ENCODE data around the gene CDCA7. TPM values are rescaled to one million over a fixed set of nuclear protein-coding genes. Genes with fewer than 3 reads are reported as not detected.

CDCA7 gene
- polyA plus RNA-seq, 1 donor from 2014 or later: 0.27 TPM

DNA sequence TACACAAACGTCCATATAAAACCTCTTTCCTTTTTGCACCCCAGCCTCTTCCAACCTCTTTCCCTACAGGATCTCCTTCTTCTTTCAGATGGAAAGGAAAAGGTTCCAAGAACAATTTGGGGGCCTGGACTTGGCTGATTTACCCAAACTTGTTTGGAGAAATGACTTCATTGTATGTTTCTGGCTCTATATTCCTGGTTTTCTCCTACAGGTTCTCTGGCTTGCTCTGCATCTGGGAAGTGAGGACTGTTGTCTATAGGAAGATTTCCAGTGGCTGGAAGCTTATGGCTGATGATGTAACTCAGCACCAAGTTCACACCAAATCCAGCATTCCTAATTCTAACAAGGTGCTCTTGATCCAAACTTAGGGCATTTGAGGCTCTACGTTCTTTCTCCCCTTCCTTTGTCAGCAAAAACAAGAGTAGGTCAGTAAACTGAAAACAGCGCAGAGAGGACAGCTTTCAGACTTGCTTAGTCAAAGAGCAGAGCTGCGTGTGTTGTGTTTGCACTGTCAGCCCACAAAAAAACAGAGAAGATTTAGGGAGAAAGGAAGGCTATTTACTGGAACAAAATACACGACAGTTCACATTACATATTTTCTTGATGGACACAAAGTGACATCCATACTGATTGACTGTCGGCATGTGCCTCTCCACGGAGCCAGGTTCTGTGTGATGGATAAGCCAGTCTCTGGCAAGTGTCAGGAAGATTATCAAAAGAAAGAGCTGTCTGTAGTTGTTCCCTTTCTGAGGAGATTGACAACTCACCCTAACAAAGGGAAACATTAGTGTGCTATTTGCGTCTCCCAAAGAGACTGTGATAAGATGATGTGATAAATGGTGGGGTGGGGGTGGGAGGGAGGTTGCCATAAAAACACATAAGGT lies 39.7 kb downstream of the CDCA7 start:
- H3K4me2 ChIP-seq (ENCODE audit: low read length): peak overlapping the region; percentile 37
- no peaks in the 10 kb centered on the region for H3F3A ChIP-seq (ENCODE audit: insufficient read depth, low read length, poor library complexity, severe bottlenecking)
- no peaks in the 10 kb centered on the region for H3K9me3 ChIP-seq (ENCODE audit: low read length)
- H3K36me3 ChIP-seq (ENCODE audit: insufficient read depth, low read length): no peaks in the 10 kb centered on the region
- no peaks in the 10 kb centered on the region for H3K79me2 ChIP-seq (replicated peaks; ENCODE audit: insufficient read depth, low read length)
- H3K9ac ChIP-seq (ENCODE audit: low read length): no peak overlapping the region
- H2AFZ ChIP-seq (ENCODE audit: low read depth, low read length): no peak overlapping the region
- H3K9me2 ChIP-seq (ENCODE audit: insufficient read depth, low read length): no peaks in the 10 kb centered on the region
- H3K27ac ChIP-seq (ENCODE audit: low read length): no peak overlapping the region
- TF ChIP-seq, protein P1, sequence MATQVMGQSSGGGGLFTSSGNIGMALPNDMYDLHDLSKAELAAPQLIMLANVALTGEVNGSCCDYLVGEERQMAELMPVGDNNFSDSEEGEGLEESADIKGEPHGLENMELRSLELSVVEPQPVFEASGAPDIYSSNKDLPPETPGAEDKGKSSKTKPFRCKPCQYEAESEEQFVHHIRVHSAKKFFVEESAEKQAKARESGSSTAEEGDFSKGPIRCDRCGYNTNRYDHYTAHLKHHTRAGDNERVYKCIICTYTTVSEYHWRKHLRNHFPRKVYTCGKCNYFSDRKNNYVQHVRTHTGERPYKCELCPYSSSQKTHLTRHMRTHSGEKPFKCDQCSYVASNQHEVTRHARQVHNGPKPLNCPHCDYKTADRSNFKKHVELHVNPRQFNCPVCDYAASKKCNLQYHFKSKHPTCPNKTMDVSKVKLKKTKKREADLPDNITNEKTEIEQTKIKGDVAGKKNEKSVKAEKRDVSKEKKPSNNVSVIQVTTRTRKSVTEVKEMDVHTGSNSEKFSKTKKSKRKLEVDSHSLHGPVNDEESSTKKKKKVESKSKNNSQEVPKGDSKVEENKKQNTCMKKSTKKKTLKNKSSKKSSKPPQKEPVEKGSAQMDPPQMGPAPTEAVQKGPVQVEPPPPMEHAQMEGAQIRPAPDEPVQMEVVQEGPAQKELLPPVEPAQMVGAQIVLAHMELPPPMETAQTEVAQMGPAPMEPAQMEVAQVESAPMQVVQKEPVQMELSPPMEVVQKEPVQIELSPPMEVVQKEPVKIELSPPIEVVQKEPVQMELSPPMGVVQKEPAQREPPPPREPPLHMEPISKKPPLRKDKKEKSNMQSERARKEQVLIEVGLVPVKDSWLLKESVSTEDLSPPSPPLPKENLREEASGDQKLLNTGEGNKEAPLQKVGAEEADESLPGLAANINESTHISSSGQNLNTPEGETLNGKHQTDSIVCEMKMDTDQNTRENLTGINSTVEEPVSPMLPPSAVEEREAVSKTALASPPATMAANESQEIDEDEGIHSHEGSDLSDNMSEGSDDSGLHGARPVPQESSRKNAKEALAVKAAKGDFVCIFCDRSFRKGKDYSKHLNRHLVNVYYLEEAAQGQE (IDR thresholded peaks at IDR 0.05; ENCODE audit: borderline replicate concordance): no peak
- TF ChIP-seq SMC3 (conservative IDR thresholded peaks at IDR 0.05; ENCODE audit: poor library complexity) (no peak), EP300 (conservative IDR thresholded peaks at IDR 0.05; ENCODE audit: poor library complexity, severe bottlenecking) (peak; percentile 99), POLR2AphosphoS5 (IDR thresholded peaks at IDR 0.05) (peak; percentile 81)
- peak overlapping the region; percentile 48 for H3K4me3 ChIP-seq (ENCODE audit: low read length)
- no peaks in the 10 kb centered on the region for H4K20me1 ChIP-seq (ENCODE audit: insufficient read depth)
- H3K27me3 ChIP-seq (ENCODE audit: insufficient read depth, low read depth, low read length): peaks cover 3% of the 10 kb centered on the region

DNA sequence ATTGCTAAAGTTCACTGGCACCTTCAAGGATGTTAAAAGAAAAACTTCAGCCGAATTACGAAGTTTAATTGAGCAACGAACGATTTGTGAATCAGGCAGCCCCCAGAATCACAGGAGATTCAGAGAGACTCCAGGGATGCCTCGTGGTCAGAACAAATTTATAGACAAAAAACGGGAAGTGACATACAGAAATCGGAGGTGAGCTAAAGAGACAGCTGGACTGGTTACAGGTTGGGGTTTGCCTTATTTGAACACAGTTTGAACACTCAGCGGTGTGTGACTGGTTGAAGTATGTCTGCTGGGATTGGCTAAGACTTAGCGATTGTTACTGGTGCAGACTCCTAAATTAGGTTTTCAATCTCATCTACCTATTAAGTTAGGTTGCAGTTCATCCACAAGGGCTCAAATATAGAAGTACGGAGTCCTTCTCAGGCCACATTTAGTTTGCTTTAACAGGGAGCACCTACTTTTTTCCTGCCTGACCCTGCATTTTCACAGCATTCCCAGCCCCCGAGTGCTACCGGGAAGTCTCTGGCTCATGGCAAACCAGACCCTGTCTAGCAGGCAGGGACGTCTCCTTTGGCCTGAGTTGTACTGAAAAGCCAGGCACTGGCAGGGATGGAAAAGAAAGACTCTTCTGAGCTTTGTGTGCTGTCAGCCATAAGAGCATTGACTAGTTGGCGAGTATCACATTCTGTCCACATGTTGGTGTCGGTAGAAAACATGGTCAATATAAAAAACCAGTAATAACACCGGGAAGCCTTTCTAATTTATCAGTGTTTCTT lies 41.1 kb downstream of the CDCA7 start:
- Histone ChIP-seq H3K9ac (ENCODE audit: low read length) (no peak overlapping the region), H3F3A (ENCODE audit: insufficient read depth, low read length, poor library complexity, severe bottlenecking) (no peaks in the 10 kb centered on the region), H3K9me2 (ENCODE audit: insufficient read depth, low read length) (no peaks in the 10 kb centered on the region), H3K4me3 (ENCODE audit: low read length) (no peak overlapping the region), H3K36me3 (ENCODE audit: insufficient read depth, low read length) (no peaks in the 10 kb centered on the region), H3K9me3 (ENCODE audit: low read length) (no peaks in the 10 kb centered on the region), H3K79me2 (replicated peaks; ENCODE audit: insufficient read depth, low read length) (no peaks in the 10 kb centered on the region), H2AFZ (ENCODE audit: low read depth, low read length) (no peak overlapping the region), H3K27me3 (ENCODE audit: insufficient read depth, low read depth, low read length) (peaks cover 15% of the 10 kb centered on the region), H4K20me1 (ENCODE audit: insufficient read depth) (no peaks in the 10 kb centered on the region), H3K4me2 (ENCODE audit: low read length) (no peak overlapping the region), H3K27ac (ENCODE audit: low read length) (no peak overlapping the region)
- TF ChIP-seq, protein P1 (IDR thresholded peaks at IDR 0.05; ENCODE audit: borderline replicate concordance): no peak
- no peak for TF ChIP-seq SMC3 (conservative IDR thresholded peaks at IDR 0.05; ENCODE audit: poor library complexity)
- no peak for TF ChIP-seq POLR2AphosphoS5 (IDR thresholded peaks at IDR 0.05)
- TF ChIP-seq EP300 (conservative IDR thresholded peaks at IDR 0.05; ENCODE audit: poor library complexity, severe bottlenecking): no peak
- no peak for TF ChIP-seq MXI1 (conservative IDR thresholded peaks at IDR 0.05; ENCODE audit: poor library complexity, severe bottlenecking)
